Measurements from ENCODE around the gene CHCHD3. TPM values are rescaled to one million over a fixed set of nuclear protein-coding genes. Genes with fewer than 3 reads are reported as not detected.

CHCHD3 gene
- total and polyA plus RNA-seq, 12 donors = 12.3 to 113 (median 54.2) TPM

DNA sequence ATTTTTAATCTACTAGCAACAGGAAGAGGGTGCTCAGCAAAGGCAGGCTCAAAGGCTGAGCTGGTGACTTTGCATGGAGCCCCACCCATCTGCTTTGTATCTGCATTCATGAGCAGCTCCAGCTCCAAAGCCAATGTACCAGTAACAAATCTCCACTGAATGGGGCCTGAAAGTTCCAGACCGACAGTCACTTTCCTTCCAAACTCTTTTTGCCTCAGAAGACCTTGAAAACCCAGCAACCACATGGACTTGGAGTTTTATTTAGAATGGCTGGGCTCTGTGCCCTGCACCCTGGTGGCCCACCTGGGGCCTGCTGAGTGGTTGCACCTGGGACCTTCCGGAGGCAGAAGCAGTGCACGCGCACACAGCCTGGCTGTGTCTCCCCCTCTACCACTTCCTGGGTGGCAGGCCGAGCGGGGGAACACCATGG is 310.6 kb downstream of the CHCHD3 start:
- WGBS, 4 donors = 61 to 91% (median 73%) methylated on average over 3 to 6 of the region's 6 CpGs
- H3K4me1 ChIP-seq (replicated peaks in 1 of 2) = no peaks in the 10 kb centered on the region
- H3K27ac ChIP-seq = no peak overlapping the region
- H3K36me3 ChIP-seq (replicated peaks in 1 of 2) = no peaks in the 10 kb centered on the region
- no peaks in the 10 kb centered on the region for H3K27me3 ChIP-seq
- intact Hi-C loops (cut with DNase I) = no loop called here
- TF ChIP-seq, protein P1, sequence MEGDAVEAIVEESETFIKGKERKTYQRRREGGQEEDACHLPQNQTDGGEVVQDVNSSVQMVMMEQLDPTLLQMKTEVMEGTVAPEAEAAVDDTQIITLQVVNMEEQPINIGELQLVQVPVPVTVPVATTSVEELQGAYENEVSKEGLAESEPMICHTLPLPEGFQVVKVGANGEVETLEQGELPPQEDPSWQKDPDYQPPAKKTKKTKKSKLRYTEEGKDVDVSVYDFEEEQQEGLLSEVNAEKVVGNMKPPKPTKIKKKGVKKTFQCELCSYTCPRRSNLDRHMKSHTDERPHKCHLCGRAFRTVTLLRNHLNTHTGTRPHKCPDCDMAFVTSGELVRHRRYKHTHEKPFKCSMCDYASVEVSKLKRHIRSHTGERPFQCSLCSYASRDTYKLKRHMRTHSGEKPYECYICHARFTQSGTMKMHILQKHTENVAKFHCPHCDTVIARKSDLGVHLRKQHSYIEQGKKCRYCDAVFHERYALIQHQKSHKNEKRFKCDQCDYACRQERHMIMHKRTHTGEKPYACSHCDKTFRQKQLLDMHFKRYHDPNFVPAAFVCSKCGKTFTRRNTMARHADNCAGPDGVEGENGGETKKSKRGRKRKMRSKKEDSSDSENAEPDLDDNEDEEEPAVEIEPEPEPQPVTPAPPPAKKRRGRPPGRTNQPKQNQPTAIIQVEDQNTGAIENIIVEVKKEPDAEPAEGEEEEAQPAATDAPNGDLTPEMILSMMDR (IDR thresholded peaks at IDR 0.05) = no peak
- no peak for TF ChIP-seq POLR2A (IDR thresholded peaks at IDR 0.05)
- DNase-seq = no peak
- no peak overlapping the region for H3K4me3 ChIP-seq
- no peaks in the 10 kb centered on the region for H3K9me3 ChIP-seq (replicated peaks in 1 of 3)

DNA sequence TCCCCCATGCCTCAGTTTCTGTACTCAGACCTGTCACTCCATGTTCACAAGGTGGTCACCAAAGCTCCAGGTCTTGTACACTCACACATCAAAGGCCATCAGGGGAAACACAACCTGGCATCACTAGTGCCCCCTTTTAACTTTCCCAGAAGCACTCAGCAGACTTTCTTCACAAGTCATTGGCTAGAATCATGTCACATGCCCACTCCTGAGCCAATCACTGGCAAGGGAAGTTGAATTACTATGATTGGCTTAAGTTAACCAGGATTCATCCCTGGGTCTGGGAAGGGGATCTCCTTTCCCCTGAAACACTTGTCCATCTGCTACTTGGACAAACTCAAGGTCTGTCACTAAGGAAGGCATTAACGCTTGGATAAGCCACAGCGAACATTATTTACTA is 311.8 kb downstream of the CHCHD3 start:
- Histone ChIP-seq H3K9me3 (replicated peaks in 1 of 3) (no peaks in the 10 kb centered on the region), H3K27ac (no peak overlapping the region), H3K36me3 (replicated peaks in 1 of 2) (no peaks in the 10 kb centered on the region), H3K4me3 (no peak overlapping the region), H3K27me3 (no peaks in the 10 kb centered on the region), H3K4me1 (replicated peaks in 1 of 2) (no peaks in the 10 kb centered on the region)
- WGBS, 4 donors = 86 to 97% (median 92%) methylated on average over 2 of the region's 2 CpGs
- intact Hi-C loops (cut with DNase I) = no loop called here
- no peak for DNase-seq
- TF ChIP-seq, protein P1 (IDR thresholded peaks at IDR 0.05) = no peak
- TF ChIP-seq POLR2A (IDR thresholded peaks at IDR 0.05) = no peak

GRCh38 chr7:132769280-132769679 is 312.6 kb downstream of the CHCHD3 start:
- WGBS, 4 donors = 68 to 83% (median 80%) methylated on average over 2 of the region's 2 CpGs
- Histone ChIP-seq H3K36me3 (replicated peaks in 1 of 2) (no peaks in the 10 kb centered on the region), H3K4me3 (no peak overlapping the region), H3K27ac (no peak overlapping the region), H3K27me3 (no peaks in the 10 kb centered on the region), H3K4me1 (replicated peaks in 1 of 2) (no peaks in the 10 kb centered on the region), H3K9me3 (replicated peaks in 1 of 3) (no peaks in the 10 kb centered on the region)
- DNase-seq = no peak
- intact Hi-C loops (cut with DNase I) = no loop called here
- TF ChIP-seq, protein P1 (IDR thresholded peaks at IDR 0.05) = no peak
- TF ChIP-seq POLR2A (IDR thresholded peaks at IDR 0.05) = no peak

GRCh38 chr7:132768099-132768498 is 313.8 kb downstream of the CHCHD3 start:
- intact Hi-C loops (cut with DNase I) = no loop called here
- WGBS, 4 donors = 77 to 85% (median 81%) methylated on average over 3 of the region's 3 CpGs
- no peak for TF ChIP-seq POLR2A (IDR thresholded peaks at IDR 0.05)
- TF ChIP-seq, protein P1 (IDR thresholded peaks at IDR 0.05) = no peak

More at GRCh38 chr7:132768099-132768498, 313.8 kb downstream of the CHCHD3 start:
- Histone ChIP-seq H3K9me3 (replicated peaks in 1 of 3) (no peaks in the 10 kb centered on the region), H3K4me3 (no peak overlapping the region), H3K4me1 (replicated peaks in 1 of 2) (no peaks in the 10 kb centered on the region), H3K27ac (no peak overlapping the region), H3K27me3 (no peaks in the 10 kb centered on the region), H3K36me3 (replicated peaks in 1 of 2) (no peaks in the 10 kb centered on the region)
- no peak for DNase-seq
